IMR-90 (cell line): Measurements from ENCODE around the gene CPN2.

Source experiments
- CEBPB ChIP-seq: IDR thresholded peaks from 2 replicates; pipeline ENCODE4 v1.6.1; 2012; ENCODE audit warnings: low read depth, low read length, improper control_type of control experiment
- MAFK ChIP-seq: IDR thresholded peaks from 2 replicates; pipeline ENCODE4 v1.6.1; 2012; ENCODE audit warnings: low read depth, low read length, improper control_type of control experiment
- MAZ ChIP-seq: IDR thresholded peaks from 2 replicates; pipeline ENCODE4 v1.6.1; 2012; ENCODE audit warnings: low read depth, mild to moderate bottlenecking, low read length, improper control_type of control experiment, moderate library complexity, borderline replicate concordance
- MXI1 ChIP-seq: IDR thresholded peaks from 2 replicates; pipeline ENCODE4 v1.6.1; 2012; ENCODE audit warnings: low read depth, mild to moderate bottlenecking, low read length, moderate library complexity, borderline replicate concordance
- NFE2L2 ChIP-seq: fragments of 150-350 bp; IDR thresholded peaks from 2 replicates; pipeline ENCODE4 v1.6.1; 2016; ENCODE audit warnings: low read depth, mild to moderate bottlenecking, low read length
- POLR2A ChIP-seq: IDR thresholded peaks from 2 replicates; pipeline ENCODE4 v1.6.1; 2012; ENCODE audit warnings: mild to moderate bottlenecking, low read depth, low read length
- RCOR1 ChIP-seq: IDR thresholded peaks from 2 replicates; pipeline ENCODE4 v1.6.1; 2012; ENCODE audit warnings: mild to moderate bottlenecking, low read length, improper control_type of control experiment; ENCODE audit not compliant: insufficient replicate concordance
- RFX5 ChIP-seq: IDR thresholded peaks from 2 replicates; pipeline ENCODE4 v1.8.0; 2012; ENCODE audit warnings: low read depth, mild to moderate bottlenecking, low read length, moderate library complexity
- SMC3 ChIP-seq: fragments of 150-350 bp; IDR thresholded peaks from 2 replicates; pipeline ENCODE4 v1.6.1; 2016; ENCODE audit warnings: low read depth, mild to moderate bottlenecking, antibody characterized with exemption, low read length, moderate library complexity
- TF ChIP-seq, protein P1 (sequence below): conservative IDR thresholded peaks from 2 replicates; pipeline ENCODE4 v1.5.1; 2012; ENCODE audit warnings: mild to moderate bottlenecking, low read depth, low read length, improper control_type of control experiment
- TF ChIP-seq, protein P2 (sequence below): fragments of 150-350 bp; IDR thresholded peaks from 2 replicates; pipeline ENCODE4 v1.6.1; 2016; ENCODE audit warnings: low read depth, mild to moderate bottlenecking, low read length, moderate library complexity, borderline replicate concordance
- TF ChIP-seq, protein P3 (sequence below): fragments of 150-350 bp; IDR thresholded peaks from 2 replicates; pipeline ENCODE4 v1.6.1; 2017; ENCODE audit warnings: mild to moderate bottlenecking, antibody characterized with exemption, low read length, low read depth

DNA sequence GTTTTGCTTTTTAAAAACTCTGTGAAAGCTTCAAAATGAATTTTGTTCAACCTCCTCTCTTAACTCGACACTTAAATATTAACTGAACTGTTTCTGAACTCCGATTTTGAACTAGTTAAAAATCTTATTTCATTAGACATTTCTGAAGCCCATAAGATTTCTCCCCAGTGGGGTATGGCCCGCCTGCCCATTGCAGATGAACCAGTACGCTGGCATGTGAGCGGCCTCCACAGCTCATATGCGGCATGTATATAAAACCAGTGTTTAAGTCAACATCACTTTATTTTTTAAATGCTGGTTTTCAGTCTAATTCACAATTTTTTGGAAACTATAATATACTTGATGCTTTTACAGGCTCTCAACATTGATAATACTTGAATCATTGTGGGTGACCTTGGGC is 50.2 kb downstream of the CPN2 start:
- TF ChIP-seq, protein P1, sequence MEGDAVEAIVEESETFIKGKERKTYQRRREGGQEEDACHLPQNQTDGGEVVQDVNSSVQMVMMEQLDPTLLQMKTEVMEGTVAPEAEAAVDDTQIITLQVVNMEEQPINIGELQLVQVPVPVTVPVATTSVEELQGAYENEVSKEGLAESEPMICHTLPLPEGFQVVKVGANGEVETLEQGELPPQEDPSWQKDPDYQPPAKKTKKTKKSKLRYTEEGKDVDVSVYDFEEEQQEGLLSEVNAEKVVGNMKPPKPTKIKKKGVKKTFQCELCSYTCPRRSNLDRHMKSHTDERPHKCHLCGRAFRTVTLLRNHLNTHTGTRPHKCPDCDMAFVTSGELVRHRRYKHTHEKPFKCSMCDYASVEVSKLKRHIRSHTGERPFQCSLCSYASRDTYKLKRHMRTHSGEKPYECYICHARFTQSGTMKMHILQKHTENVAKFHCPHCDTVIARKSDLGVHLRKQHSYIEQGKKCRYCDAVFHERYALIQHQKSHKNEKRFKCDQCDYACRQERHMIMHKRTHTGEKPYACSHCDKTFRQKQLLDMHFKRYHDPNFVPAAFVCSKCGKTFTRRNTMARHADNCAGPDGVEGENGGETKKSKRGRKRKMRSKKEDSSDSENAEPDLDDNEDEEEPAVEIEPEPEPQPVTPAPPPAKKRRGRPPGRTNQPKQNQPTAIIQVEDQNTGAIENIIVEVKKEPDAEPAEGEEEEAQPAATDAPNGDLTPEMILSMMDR, result no peak
- no peak for TF ChIP-seq POLR2A
- TF ChIP-seq MAFK, result no peak
- TF ChIP-seq CEBPB, result no peak
- no peak for TF ChIP-seq NFE2L2
- TF ChIP-seq MAZ, result no peak
- TF ChIP-seq, protein P2, sequence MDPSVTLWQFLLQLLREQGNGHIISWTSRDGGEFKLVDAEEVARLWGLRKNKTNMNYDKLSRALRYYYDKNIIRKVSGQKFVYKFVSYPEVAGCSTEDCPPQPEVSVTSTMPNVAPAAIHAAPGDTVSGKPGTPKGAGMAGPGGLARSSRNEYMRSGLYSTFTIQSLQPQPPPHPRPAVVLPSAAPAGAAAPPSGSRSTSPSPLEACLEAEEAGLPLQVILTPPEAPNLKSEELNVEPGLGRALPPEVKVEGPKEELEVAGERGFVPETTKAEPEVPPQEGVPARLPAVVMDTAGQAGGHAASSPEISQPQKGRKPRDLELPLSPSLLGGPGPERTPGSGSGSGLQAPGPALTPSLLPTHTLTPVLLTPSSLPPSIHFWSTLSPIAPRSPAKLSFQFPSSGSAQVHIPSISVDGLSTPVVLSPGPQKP, result no peak
- no peak for TF ChIP-seq MXI1
- no peak for TF ChIP-seq RFX5
- TF ChIP-seq RCOR1, result no peak
- TF ChIP-seq SMC3, result no peak
- TF ChIP-seq, protein P3, sequence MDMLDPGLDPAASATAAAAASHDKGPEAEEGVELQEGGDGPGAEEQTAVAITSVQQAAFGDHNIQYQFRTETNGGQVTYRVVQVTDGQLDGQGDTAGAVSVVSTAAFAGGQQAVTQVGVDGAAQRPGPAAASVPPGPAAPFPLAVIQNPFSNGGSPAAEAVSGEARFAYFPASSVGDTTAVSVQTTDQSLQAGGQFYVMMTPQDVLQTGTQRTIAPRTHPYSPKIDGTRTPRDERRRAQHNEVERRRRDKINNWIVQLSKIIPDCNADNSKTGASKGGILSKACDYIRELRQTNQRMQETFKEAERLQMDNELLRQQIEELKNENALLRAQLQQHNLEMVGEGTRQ, result no peak
